ENCODE measurements around the gene PRUNE2. TPM values are rescaled to one million over a fixed set of nuclear protein-coding genes. Genes with fewer than 3 reads are reported as not detected.

The PRUNE2 gene
- total and polyA plus RNA-seq, 2 experiments from 2014 or later: 0.46 to 4.1 TPM

DNA sequence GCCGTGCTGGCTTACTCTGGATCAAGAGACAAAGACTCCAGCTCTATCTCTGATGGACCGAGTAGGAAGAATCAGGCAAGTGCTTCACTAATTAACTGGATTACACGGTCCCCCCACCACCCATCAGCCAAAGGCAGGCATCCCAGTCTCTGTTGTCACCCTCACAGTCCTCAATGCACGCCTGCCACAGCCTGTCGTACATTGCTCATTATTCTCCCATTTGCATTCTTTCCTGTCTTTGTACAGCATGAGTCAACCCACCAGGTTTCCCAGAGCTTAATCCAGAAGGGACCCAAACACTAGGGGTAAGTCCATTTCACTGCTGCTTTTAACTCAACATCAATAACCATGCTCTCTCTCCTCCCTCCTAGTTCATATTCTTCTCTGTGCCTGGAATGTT, 97.3 kb downstream of the PRUNE2 start:
- Histone ChIP-seq H3K27me3 (peaks cover 2% of the 10 kb centered on the region), H3K9me3 (ENCODE audit: low read depth) (no peaks in the 10 kb centered on the region), H3K27ac (no peak overlapping the region), H4K20me1 (ENCODE audit: insufficient read depth, poor library complexity, severe bottlenecking) (no peaks in the 10 kb centered on the region), H3K9me2 (replicated peaks; ENCODE audit: insufficient read depth) (no peaks in the 10 kb centered on the region), H2AFZ (no peak overlapping the region), H3K79me2 (no peaks in the 10 kb centered on the region), H3K36me3 (replicated peaks; ENCODE audit: insufficient read depth, low read depth) (no peaks in the 10 kb centered on the region), H3K4me1 (ENCODE audit: insufficient read depth) (peaks cover 8% of the 10 kb centered on the region), H3K4me2 (no peak overlapping the region), H3K4me3 (no peak overlapping the region)
- TF ChIP-seq EZH2phosphoT487 (IDR thresholded peaks at IDR 0.05; ENCODE audit: low read depth, severe bottlenecking, unreplicated experiment): no peak
- TF ChIP-seq, protein P1, sequence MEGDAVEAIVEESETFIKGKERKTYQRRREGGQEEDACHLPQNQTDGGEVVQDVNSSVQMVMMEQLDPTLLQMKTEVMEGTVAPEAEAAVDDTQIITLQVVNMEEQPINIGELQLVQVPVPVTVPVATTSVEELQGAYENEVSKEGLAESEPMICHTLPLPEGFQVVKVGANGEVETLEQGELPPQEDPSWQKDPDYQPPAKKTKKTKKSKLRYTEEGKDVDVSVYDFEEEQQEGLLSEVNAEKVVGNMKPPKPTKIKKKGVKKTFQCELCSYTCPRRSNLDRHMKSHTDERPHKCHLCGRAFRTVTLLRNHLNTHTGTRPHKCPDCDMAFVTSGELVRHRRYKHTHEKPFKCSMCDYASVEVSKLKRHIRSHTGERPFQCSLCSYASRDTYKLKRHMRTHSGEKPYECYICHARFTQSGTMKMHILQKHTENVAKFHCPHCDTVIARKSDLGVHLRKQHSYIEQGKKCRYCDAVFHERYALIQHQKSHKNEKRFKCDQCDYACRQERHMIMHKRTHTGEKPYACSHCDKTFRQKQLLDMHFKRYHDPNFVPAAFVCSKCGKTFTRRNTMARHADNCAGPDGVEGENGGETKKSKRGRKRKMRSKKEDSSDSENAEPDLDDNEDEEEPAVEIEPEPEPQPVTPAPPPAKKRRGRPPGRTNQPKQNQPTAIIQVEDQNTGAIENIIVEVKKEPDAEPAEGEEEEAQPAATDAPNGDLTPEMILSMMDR (IDR thresholded peaks at IDR 0.05; ENCODE audit: poor library complexity): no peak
- no peak for TF ChIP-seq EZH2 (IDR thresholded peaks at IDR 0.05; ENCODE audit: borderline replicate concordance)
- 70% methylated on average over 5 of the region's 5 CpGs for WGBS (ENCODE audit: low lambda C conversion rate, missing lambda C conversion rate)
- no peak for DNase-seq (ENCODE audit: low spot score)

- Histone ChIP-seq H3K27me3 (no peaks in the 10 kb centered on the region), H4K20me1 (ENCODE audit: insufficient read depth, poor library complexity, severe bottlenecking) (no peaks in the 10 kb centered on the region), H3K9me2 (replicated peaks; ENCODE audit: insufficient read depth) (no peaks in the 10 kb centered on the region), H3K4me1 (ENCODE audit: insufficient read depth) (peaks cover 13% of the 10 kb centered on the region), H2AFZ (no peak overlapping the region), H3K9me3 (ENCODE audit: low read depth) (no peaks in the 10 kb centered on the region), H3K36me3 (replicated peaks; ENCODE audit: insufficient read depth, low read depth) (no peaks in the 10 kb centered on the region), H3K4me3 (no peak overlapping the region), H3K4me2 (no peak overlapping the region), H3K79me2 (no peaks in the 10 kb centered on the region), H3K27ac (peak overlapping the region; percentile 49)
- TF ChIP-seq, protein P1 (IDR thresholded peaks at IDR 0.05; ENCODE audit: poor library complexity): no peak
- TF ChIP-seq EZH2 (IDR thresholded peaks at IDR 0.05; ENCODE audit: borderline replicate concordance) (no peak), EZH2phosphoT487 (IDR thresholded peaks at IDR 0.05; ENCODE audit: low read depth, severe bottlenecking, unreplicated experiment) (no peak)
- WGBS (ENCODE audit: low lambda C conversion rate, missing lambda C conversion rate): 67% methylated on average over 7 of the region's 7 CpGs
- no peak for DNase-seq (ENCODE audit: low spot score)
These were observed 102.2 kb downstream of the PRUNE2 start for GRCh38 chr9:76803762-76804161.

- Histone ChIP-seq H3K79me2 (no peaks in the 10 kb centered on the region), H3K27me3 (no peaks in the 10 kb centered on the region), H3K36me3 (replicated peaks; ENCODE audit: insufficient read depth, low read depth) (no peaks in the 10 kb centered on the region), H3K27ac (peak overlapping the region; percentile 49), H3K9me3 (ENCODE audit: low read depth) (no peaks in the 10 kb centered on the region), H3K4me2 (no peak overlapping the region), H3K4me3 (no peak overlapping the region), H2AFZ (no peak overlapping the region), H4K20me1 (ENCODE audit: insufficient read depth, poor library complexity, severe bottlenecking) (no peaks in the 10 kb centered on the region), H3K4me1 (ENCODE audit: insufficient read depth) (peaks cover 13% of the 10 kb centered on the region), H3K9me2 (replicated peaks; ENCODE audit: insufficient read depth) (no peaks in the 10 kb centered on the region)
- TF ChIP-seq EZH2 (IDR thresholded peaks at IDR 0.05; ENCODE audit: borderline replicate concordance) (no peak), EZH2phosphoT487 (IDR thresholded peaks at IDR 0.05; ENCODE audit: low read depth, severe bottlenecking, unreplicated experiment) (no peak)
- TF ChIP-seq, protein P1 (IDR thresholded peaks at IDR 0.05; ENCODE audit: poor library complexity): no peak
- 61% methylated on average over 2 of the region's 2 CpGs for WGBS (ENCODE audit: low lambda C conversion rate, missing lambda C conversion rate)
- no peak for DNase-seq (ENCODE audit: low spot score)
These were observed 102.8 kb downstream of the PRUNE2 start for GRCh38 chr9:76803083-76803482.

GRCh38 chr9:76800901-76801300, 105.0 kb downstream of the PRUNE2 start:
- no peaks in the 10 kb centered on the region for H3K9me2 ChIP-seq (replicated peaks; ENCODE audit: insufficient read depth)
- H3K27ac ChIP-seq: no peak overlapping the region
- H3K36me3 ChIP-seq (replicated peaks; ENCODE audit: insufficient read depth, low read depth): no peaks in the 10 kb centered on the region
- TF ChIP-seq EZH2 (IDR thresholded peaks at IDR 0.05; ENCODE audit: borderline replicate concordance) (no peak), EZH2phosphoT487 (IDR thresholded peaks at IDR 0.05; ENCODE audit: low read depth, severe bottlenecking, unreplicated experiment) (no peak)
- TF ChIP-seq, protein P1 (IDR thresholded peaks at IDR 0.05; ENCODE audit: poor library complexity): no peak
- no peak overlapping the region for H2AFZ ChIP-seq
- 69% methylated on average over 1 of the region's 1 CpG for WGBS (ENCODE audit: low lambda C conversion rate, missing lambda C conversion rate)
- no peak overlapping the region for H3K4me3 ChIP-seq
- H3K27me3 ChIP-seq: no peaks in the 10 kb centered on the region
- H3K4me2 ChIP-seq: no peak overlapping the region
- H3K4me1 ChIP-seq (ENCODE audit: insufficient read depth): peaks cover 13% of the 10 kb centered on the region
- no peak for DNase-seq (ENCODE audit: low spot score)
- no peaks in the 10 kb centered on the region for H3K9me3 ChIP-seq (ENCODE audit: low read depth)
- H4K20me1 ChIP-seq (ENCODE audit: insufficient read depth, poor library complexity, severe bottlenecking): no peaks in the 10 kb centered on the region
- H3K79me2 ChIP-seq: no peaks in the 10 kb centered on the region

Measured in hepatocyte (in vitro differentiated cells).